ENCODE measurements around the gene JCAD. TPM values are rescaled to one million over a fixed set of nuclear protein-coding genes. Genes with fewer than 3 reads are reported as not detected.
"Not testable (repeated sequence)": the region's sequence is repeated elsewhere in the genome, so short reads cannot be mapped to it uniquely, and the experiment has no call there.

Gene JCAD
- total RNA-seq, 4 donors from 2014 or later = 0.91 to 23.1 (median 5.5) TPM

GRCh38 chr10:29981510-29981909 lies 77.9 kb downstream of the JCAD start:
- 90 to 92% methylated on average over 3 of the region's 3 CpGs for WGBS, 2 donors
- peaks cover 0 to 13% (median 9%) of the 10 kb centered on the region in 3 donors for H3K9me3 ChIP-seq
- no peak for TF ChIP-seq CTCF (IDR thresholded peaks at IDR 0.05)
- no peak for TF ChIP-seq POLR2A (IDR thresholded peaks at IDR 0.05)
- no peak overlapping the region for H3K4me3 ChIP-seq
- no peaks in the 10 kb centered on the region for H3K4me1 ChIP-seq
- no peak overlapping the region for H3K27ac ChIP-seq
- no peak for DNase-seq
- no peaks in the 10 kb centered on the region for H3K36me3 ChIP-seq
- no peaks in the 10 kb centered on the region for H3K27me3 ChIP-seq
- intact Hi-C loops (cut with DNase I) = no loop called here

DNA sequence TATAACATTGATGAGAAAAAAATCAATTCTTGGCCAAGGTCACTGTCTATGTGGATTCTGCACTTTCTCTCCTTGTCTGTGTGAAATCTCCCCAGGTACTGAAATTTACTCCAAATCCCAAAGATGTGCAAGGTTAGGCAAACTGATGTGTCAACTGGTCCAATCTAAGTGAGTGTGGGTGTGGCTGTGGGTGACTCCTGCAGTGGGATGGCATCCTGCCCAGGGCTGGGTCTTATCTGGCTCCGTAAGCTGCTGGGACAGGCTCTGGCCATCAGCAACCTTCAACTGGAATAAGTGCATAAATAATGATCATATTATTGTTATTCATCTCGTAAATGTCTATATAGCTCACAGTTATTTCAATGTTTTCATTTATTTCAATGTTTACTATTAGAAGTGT lies 79.3 kb downstream of the JCAD start:
- intact Hi-C loops (cut with DNase I) = no loop called here

DNA sequence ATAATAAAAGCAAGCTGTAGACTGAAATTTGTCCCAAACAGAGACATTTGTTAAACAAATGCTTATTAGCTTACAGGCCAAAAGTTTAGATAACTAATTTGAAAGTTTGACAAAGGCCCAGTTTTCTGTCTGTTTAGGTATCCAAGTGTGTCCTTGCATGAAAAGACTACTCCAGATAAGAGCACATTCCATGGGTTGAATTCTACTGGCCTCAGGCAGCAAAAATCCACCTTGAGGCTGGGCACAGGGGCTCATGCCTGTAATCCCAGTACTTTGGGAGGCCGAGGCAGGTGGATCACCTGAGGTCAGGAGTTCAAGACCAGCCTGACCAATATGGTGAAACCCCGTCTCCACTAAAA lies 80.0 kb downstream of the JCAD start:
- H3K27ac ChIP-seq; DNase-seq; H3K4me1 ChIP-seq; H3K4me3 ChIP-seq; H3K36me3 ChIP-seq; H3K27me3 ChIP-seq; intact Hi-C loops (cut with DNase I): not testable (repeated sequence)
- WGBS, 2 donors = 62 to 80% methylated on average over 2 of the region's 2 CpGs
- H3K9me3 ChIP-seq = peaks cover 0 to 13% (median 9%) of the 10 kb centered on the region in 3 donors

More for the DNA sequence above, 79.3 kb downstream of the JCAD start:
- H3K27me3 ChIP-seq = no peaks in the 10 kb centered on the region
- H3K9me3 ChIP-seq = peaks cover 0 to 13% (median 9%) of the 10 kb centered on the region in 3 donors
- H3K27ac ChIP-seq = no peak overlapping the region
- no peak for TF ChIP-seq POLR2A (IDR thresholded peaks at IDR 0.05)
- no peak for TF ChIP-seq CTCF (IDR thresholded peaks at IDR 0.05)
- H3K4me1 ChIP-seq = no peaks in the 10 kb centered on the region
- H3K4me3 ChIP-seq = no peak overlapping the region
- 44 to 53% methylated on average over 2 of the region's 2 CpGs for WGBS, 2 donors
- no peaks in the 10 kb centered on the region for H3K36me3 ChIP-seq
- DNase-seq = no peak

DNA sequence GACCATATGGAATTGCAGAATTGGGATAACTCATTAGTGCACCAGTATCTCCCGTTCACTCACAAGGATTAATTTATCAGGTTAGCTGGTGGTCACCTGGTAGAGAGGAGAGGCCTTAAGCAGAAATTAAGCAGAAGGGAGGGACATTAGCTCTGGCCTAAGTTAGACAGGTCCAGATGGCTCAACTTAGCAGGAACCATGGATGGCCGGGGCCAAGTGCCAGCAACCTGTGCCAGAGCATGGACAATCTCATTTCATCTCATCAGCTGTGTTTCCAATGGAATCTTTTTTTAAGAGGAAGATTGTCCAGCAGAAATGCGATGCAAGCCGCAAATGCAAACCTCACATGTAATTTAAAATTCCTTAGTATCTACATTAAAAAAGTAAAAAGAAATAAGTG lies 82.2 kb downstream of the JCAD start:
- intact Hi-C loops (cut with DNase I) = no loop called here

GRCh38 chr10:29976134-29976533 lies 83.3 kb downstream of the JCAD start:
- H3K4me3 ChIP-seq = no peak overlapping the region
- TF ChIP-seq POLR2A (IDR thresholded peaks at IDR 0.05) = no peak
- TF ChIP-seq CTCF (IDR thresholded peaks at IDR 0.05) = no peak
- no peaks in the 10 kb centered on the region for H3K27me3 ChIP-seq
- H3K4me1 ChIP-seq = no peaks in the 10 kb centered on the region
- WGBS, 2 donors = 35 to 69% methylated on average over 2 of the region's 2 CpGs
- H3K27ac ChIP-seq = no peak overlapping the region
- H3K36me3 ChIP-seq = no peaks in the 10 kb centered on the region
- intact Hi-C loops (cut with DNase I) = no loop called here
- DNase-seq = no peak
- H3K9me3 ChIP-seq = no peaks in the 10 kb centered on the region

More for the DNA sequence above, 82.2 kb downstream of the JCAD start:
- 81 to 83% methylated on average over 4 of the region's 4 CpGs for WGBS, 2 donors
- Histone ChIP-seq H3K36me3 (no peaks in the 10 kb centered on the region), H3K27ac (no peak overlapping the region), H3K4me1 (no peaks in the 10 kb centered on the region), H3K4me3 (no peak overlapping the region), H3K9me3 (no peaks in the 10 kb centered on the region), H3K27me3 (no peaks in the 10 kb centered on the region)
- TF ChIP-seq POLR2A (IDR thresholded peaks at IDR 0.05) = no peak
- TF ChIP-seq CTCF (IDR thresholded peaks at IDR 0.05) = no peak
- no peak for DNase-seq

DNA sequence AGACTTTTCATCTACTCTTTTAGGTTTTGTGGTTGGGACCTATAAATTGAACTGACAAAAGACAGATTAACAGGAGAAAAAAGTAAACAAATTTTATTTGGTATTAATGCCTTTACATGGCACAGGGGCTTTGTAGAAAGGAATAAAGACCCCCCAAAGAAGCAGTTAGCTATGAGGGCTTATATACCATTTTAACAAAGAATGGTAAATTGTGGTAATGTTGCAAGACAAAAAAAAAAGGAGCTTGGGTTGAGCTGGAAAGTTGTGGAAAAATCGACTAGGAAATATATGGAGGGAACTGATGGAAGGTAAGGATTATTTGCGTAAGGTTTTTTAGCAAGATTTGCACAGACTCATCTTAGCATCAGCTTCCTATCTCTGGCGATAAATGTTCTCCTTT lies 84.6 kb downstream of the JCAD start:
- no peaks in the 10 kb centered on the region for H3K4me1 ChIP-seq
- H3K36me3 ChIP-seq = no peaks in the 10 kb centered on the region
- DNase-seq = no peak
- H3K27me3 ChIP-seq = no peaks in the 10 kb centered on the region
- H3K4me3 ChIP-seq = no peak overlapping the region
- 77% methylated on average over 3 of the region's 3 CpGs for WGBS, 2 donors
- no peak overlapping the region for H3K27ac ChIP-seq
- intact Hi-C loops (cut with DNase I) = no loop called here
- no peaks in the 10 kb centered on the region for H3K9me3 ChIP-seq
- TF ChIP-seq POLR2A (IDR thresholded peaks at IDR 0.05) (no peak), CTCF (IDR thresholded peaks at IDR 0.05) (no peak)
